ENCODE results near the gene RGS7. TPM values are rescaled to one million over a fixed set of nuclear protein-coding genes. Genes with fewer than 3 reads are reported as not detected.

The RGS7 gene
- polyA plus RNA-seq, 1 donor (not counting 4 experiments of a cell fraction or from before 2014, with no cell fraction given), result not detected

DNA sequence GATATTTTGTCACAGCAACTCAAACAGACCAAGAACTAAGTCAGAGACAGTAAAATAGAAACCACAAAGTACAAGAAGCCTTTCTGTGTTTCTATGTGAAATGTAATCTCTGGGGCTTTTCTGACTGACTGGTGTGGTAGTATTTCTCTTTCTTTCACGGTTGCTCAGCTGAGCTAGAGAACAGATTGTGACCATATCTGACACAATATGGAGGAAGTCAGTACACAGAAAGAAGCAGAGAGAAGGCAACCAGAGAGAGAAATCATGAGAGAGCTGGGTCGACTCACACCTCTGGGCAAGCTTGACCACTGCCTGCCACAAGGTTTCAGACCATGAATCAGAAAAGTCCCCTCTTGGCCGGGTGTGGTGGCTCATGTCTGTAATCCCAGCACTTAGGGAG lies 536.2 kb downstream of the RGS7 start:
- no peak for FAIRE-seq
- TF ChIP-seq, protein P1, sequence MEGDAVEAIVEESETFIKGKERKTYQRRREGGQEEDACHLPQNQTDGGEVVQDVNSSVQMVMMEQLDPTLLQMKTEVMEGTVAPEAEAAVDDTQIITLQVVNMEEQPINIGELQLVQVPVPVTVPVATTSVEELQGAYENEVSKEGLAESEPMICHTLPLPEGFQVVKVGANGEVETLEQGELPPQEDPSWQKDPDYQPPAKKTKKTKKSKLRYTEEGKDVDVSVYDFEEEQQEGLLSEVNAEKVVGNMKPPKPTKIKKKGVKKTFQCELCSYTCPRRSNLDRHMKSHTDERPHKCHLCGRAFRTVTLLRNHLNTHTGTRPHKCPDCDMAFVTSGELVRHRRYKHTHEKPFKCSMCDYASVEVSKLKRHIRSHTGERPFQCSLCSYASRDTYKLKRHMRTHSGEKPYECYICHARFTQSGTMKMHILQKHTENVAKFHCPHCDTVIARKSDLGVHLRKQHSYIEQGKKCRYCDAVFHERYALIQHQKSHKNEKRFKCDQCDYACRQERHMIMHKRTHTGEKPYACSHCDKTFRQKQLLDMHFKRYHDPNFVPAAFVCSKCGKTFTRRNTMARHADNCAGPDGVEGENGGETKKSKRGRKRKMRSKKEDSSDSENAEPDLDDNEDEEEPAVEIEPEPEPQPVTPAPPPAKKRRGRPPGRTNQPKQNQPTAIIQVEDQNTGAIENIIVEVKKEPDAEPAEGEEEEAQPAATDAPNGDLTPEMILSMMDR (optimal IDR thresholded peaks at IDR 0.05 in 1 of 3, IDR thresholded peaks at IDR 0.05 in 1 of 3, conservative IDR thresholded peaks at IDR 0.05 in 1 of 3; ENCODE audit: extremely low read depth in 1 of 3, insufficient read depth in 2 of 3, low read length in 3 of 3), result no peak
- no peak for TF ChIP-seq EZH2 (IDR thresholded peaks at IDR 0.05; ENCODE audit: low read length)

DNA sequence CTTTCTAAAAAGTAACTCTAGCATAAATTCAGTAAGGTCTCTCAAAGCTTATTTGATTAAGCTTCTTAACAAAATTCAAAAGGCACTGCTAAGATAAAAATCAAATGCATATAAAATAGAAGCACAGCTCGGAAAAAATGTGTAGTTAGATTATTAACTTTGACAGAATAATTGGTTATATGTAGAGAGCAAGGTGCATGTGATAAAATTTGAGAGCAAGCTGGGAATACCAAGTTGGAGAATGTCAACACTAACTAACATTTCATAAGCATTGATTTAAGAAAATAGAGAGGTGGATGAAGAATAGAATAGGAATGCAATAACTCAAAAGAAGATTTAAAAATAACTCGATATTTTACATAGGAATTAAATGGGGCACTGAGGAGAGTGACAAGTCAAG lies 540.5 kb downstream of the RGS7 start:
- H3K9ac ChIP-seq (ENCODE audit: control insufficient read depth, extremely low read depth, insufficient read depth, low read length), result no peak overlapping the region
- H3K79me2 ChIP-seq (ENCODE audit: control insufficient read depth, insufficient read depth, low read length), result no peaks in the 10 kb centered on the region
- FAIRE-seq (no peak), DNase-seq (ENCODE audit: low read depth, low spot score) (no peak)
- no peaks in the 10 kb centered on the region for H3K9me3 ChIP-seq (ENCODE audit: control insufficient read depth, low read depth, low read length)
- no peaks in the 10 kb centered on the region for H3K4me1 ChIP-seq (ENCODE audit: control insufficient read depth, extremely low read depth, insufficient read depth, low read length)
- no peaks in the 10 kb centered on the region for H3K27me3 ChIP-seq (ENCODE audit: control insufficient read depth, extremely low read depth, insufficient read depth, low read length)
- no peaks in the 10 kb centered on the region for H3K36me3 ChIP-seq (ENCODE audit: control insufficient read depth in 2 of 2, extremely low read depth in 1 of 2, insufficient read depth in 2 of 2, low read length in 2 of 2)
- no peak overlapping the region for H3K4me3 ChIP-seq (ENCODE audit: control insufficient read depth in 2 of 3, extremely low read depth in 1 of 3, insufficient read depth in 2 of 3, low read depth in 1 of 3, low read length in 3 of 3)
- no peak overlapping the region for H3K27ac ChIP-seq (ENCODE audit: control insufficient read depth, insufficient read depth, low read length)
- H3K4me2 ChIP-seq (ENCODE audit: control insufficient read depth, extremely low read depth, insufficient read depth, low read depth, low read length), result no peak overlapping the region
- no peak overlapping the region for H2AFZ ChIP-seq (ENCODE audit: control insufficient read depth, low read length)
- dilution Hi-C loops (cut with MboI; ENCODE audit: extremely low pct_ligation_motif_present, low sequenced_read_pairs), result no loop called here
- no peak for TF ChIP-seq EZH2 (IDR thresholded peaks at IDR 0.05; ENCODE audit: low read length)
- TF ChIP-seq, protein P1 (optimal IDR thresholded peaks at IDR 0.05 in 1 of 3, IDR thresholded peaks at IDR 0.05 in 1 of 3, conservative IDR thresholded peaks at IDR 0.05 in 1 of 3; ENCODE audit: extremely low read depth in 1 of 3, insufficient read depth in 2 of 3, low read length in 3 of 3), result no peak
- no peaks in the 10 kb centered on the region for H3K9me1 ChIP-seq (ENCODE audit: control insufficient read depth, extremely low read depth, insufficient read depth, low read length)
- no peaks in the 10 kb centered on the region for H4K20me1 ChIP-seq (ENCODE audit: control insufficient read depth, extremely low read depth, insufficient read depth, low read length)

More for the DNA sequence above, 536.2 kb downstream of the RGS7 start:
- no peaks in the 10 kb centered on the region for H3K79me2 ChIP-seq (ENCODE audit: control insufficient read depth, insufficient read depth, low read length)
- H3K36me3 ChIP-seq (ENCODE audit: control insufficient read depth in 2 of 2, extremely low read depth in 1 of 2, insufficient read depth in 2 of 2, low read length in 2 of 2), result no peaks in the 10 kb centered on the region
- dilution Hi-C loops (cut with MboI; ENCODE audit: extremely low pct_ligation_motif_present, low sequenced_read_pairs), result no loop called here
- H3K4me3 ChIP-seq (ENCODE audit: control insufficient read depth in 2 of 3, extremely low read depth in 1 of 3, insufficient read depth in 2 of 3, low read depth in 1 of 3, low read length in 3 of 3), result no peak overlapping the region
- no peaks in the 10 kb centered on the region for H3K9me3 ChIP-seq (ENCODE audit: control insufficient read depth, low read depth, low read length)
- H3K27me3 ChIP-seq (ENCODE audit: control insufficient read depth, extremely low read depth, insufficient read depth, low read length), result no peaks in the 10 kb centered on the region
- no peaks in the 10 kb centered on the region for H3K4me1 ChIP-seq (ENCODE audit: control insufficient read depth, extremely low read depth, insufficient read depth, low read length)
- H2AFZ ChIP-seq (ENCODE audit: control insufficient read depth, low read length), result no peak overlapping the region
- H3K9me1 ChIP-seq (ENCODE audit: control insufficient read depth, extremely low read depth, insufficient read depth, low read length), result no peaks in the 10 kb centered on the region
- H4K20me1 ChIP-seq (ENCODE audit: control insufficient read depth, extremely low read depth, insufficient read depth, low read length), result no peaks in the 10 kb centered on the region
- no peak for DNase-seq (ENCODE audit: low read depth, low spot score)
- H3K27ac ChIP-seq (ENCODE audit: control insufficient read depth, insufficient read depth, low read length), result no peak overlapping the region
- H3K9ac ChIP-seq (ENCODE audit: control insufficient read depth, extremely low read depth, insufficient read depth, low read length), result no peak overlapping the region
- no peak overlapping the region for H3K4me2 ChIP-seq (ENCODE audit: control insufficient read depth, extremely low read depth, insufficient read depth, low read depth, low read length)

Data from keratinocyte (primary cell).